ENCODE measurements around the gene NR0B1. TPM values are rescaled to one million over a fixed set of nuclear protein-coding genes. Genes with fewer than 3 reads are reported as not detected.

Gene NR0B1
- total and polyA plus RNA-seq, 2 experiments from 2014 or later = 0.26 to 0.45 TPM

GRCh38 chrX:30307466-30307865 lies 1.7 kb downstream of the NR0B1 start (continued):
- TF ChIP-seq CTCF (conservative IDR thresholded peaks at IDR 0.05; ENCODE audit: low read depth in 2 of 2) (no peak), STAT1 (IDR thresholded peaks at IDR 0.05; ENCODE audit: unreplicated experiment) (no peak), ZNF462 (CRISPR knock-in tag; IDR thresholded peaks at IDR 0.05) (no peak), EZH2phosphoT487 (IDR thresholded peaks at IDR 0.05; ENCODE audit: unreplicated experiment) (no peak)

GRCh38 chrX:30304866-30305265 lies 4.3 kb downstream of the NR0B1 start:
- ATAC-seq (no peak), DNase-seq (ENCODE audit: low spot score) (no peak)
- Histone ChIP-seq H3F3A (replicated peaks; ENCODE audit: low read depth) (no peaks in the 10 kb centered on the region), H3K79me2 (replicated peaks; ENCODE audit: insufficient read depth) (no peaks in the 10 kb centered on the region), H3K4me1 (ENCODE audit: insufficient read depth) (0 out of 2 replicates have a peak, but pooled peaks cover 7% of the 10 kb centered on the region), H3K27ac (ENCODE audit: low read depth) (no peak overlapping the region), H3K27me3 (ENCODE audit: insufficient read depth) (peaks cover 39% of the 10 kb centered on the region), H3K9me2 (ENCODE audit: insufficient read depth) (no peaks in the 10 kb centered on the region), H3K4me2 (no peak overlapping the region), H4K20me1 (replicated peaks; ENCODE audit: insufficient read depth) (no peaks in the 10 kb centered on the region), H3K4me3 (no peak overlapping the region), H3K36me3 (ENCODE audit: insufficient read depth) (no peaks in the 10 kb centered on the region), H2AFZ (no peak overlapping the region)
- no peak overlapping the region for H3K27ac Mint-ChIP-seq
- H3K36me3 Mint-ChIP-seq (ENCODE audit: low read depth) = no peaks in the 10 kb centered on the region
- H3K9me3 Mint-ChIP-seq = no peaks in the 10 kb centered on the region
- H3K4me3 Mint-ChIP-seq = no peak overlapping the region
- H3K27me3 Mint-ChIP-seq (ENCODE audit: insufficient read depth, low read depth, poor library complexity) = peaks cover 29% of the 10 kb centered on the region
- H3K4me1 Mint-ChIP-seq = peaks cover 28% of the 10 kb centered on the region
- TF ChIP-seq NANOG (IDR thresholded peaks at IDR 0.05; ENCODE audit: borderline replicate concordance) (no peak), CTCF (conservative IDR thresholded peaks at IDR 0.05; ENCODE audit: low read depth in 2 of 2) (no peak), JUNB (IDR thresholded peaks at IDR 0.05; ENCODE audit: unreplicated experiment) (no peak), REST (IDR thresholded peaks at IDR 0.05; ENCODE audit: unreplicated experiment) (no peak), ETS1 (IDR thresholded peaks at IDR 0.05) (no peak), STAT1 (IDR thresholded peaks at IDR 0.05; ENCODE audit: unreplicated experiment) (no peak), EZH2 (IDR thresholded peaks at IDR 0.05; ENCODE audit: low read depth, unreplicated experiment) (no peak), ZNF331 (CRISPR knock-in tag; IDR thresholded peaks at IDR 0.05; ENCODE audit: low read depth) (no peak)

Data from GM23338 (cell line).